Activated CD8-positive, alpha-beta memory T cell treated with anti-CD3 and anti-CD28 coated beads for 36 hours (primary cell): ENCODE measurements around the gene BEND5. TPM values are rescaled to one million over a fixed set of nuclear protein-coding genes. Genes with fewer than 3 reads are reported as not detected.

Experiments used
- CTCF ChIA-PET: fragments of 350-600 bp; sonication (Branson Sonifier 250); formaldehyde crosslinking; loops from one replicate; lab custom pipeline; 2021; ENCODE audit warnings: antibody characterized with exemption; lab: Charles Lee
- POLR2A ChIA-PET: fragments of 350-600 bp; sonication (Branson Sonifier 250); formaldehyde crosslinking; loops from one replicate; lab custom pipeline; 2021; ENCODE audit warnings: antibody characterized with exemption; lab: Charles Lee
- total RNA-seq, 2 experiments: library from RNA; stranded (reverse); gene quantifications; one replicate each; pipeline ENCODE4 v1.2.3, GENCODE V29; 2021

Gene BEND5
- total RNA-seq, 2 experiments from 2014 or later: 5.0 to 7.2 TPM

DNA sequence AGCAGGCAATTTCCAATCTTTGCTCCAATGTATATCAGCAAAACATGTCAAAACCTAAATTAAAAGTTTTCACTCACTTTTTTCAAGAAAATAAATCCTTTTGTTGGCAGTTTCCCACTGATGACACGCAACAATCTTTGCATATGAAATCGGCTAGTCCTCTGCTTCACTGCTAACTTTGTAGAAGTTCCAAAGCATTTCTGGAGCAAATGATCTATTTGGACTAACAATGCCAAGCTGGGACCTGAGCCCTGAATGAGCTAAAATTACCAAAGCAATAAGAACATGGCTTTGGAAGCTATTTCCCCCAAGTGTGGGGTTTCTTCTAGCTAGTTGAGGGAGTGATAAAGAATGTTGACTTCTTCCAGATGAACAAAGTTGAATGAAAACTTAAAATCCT is 5.1 kb downstream of the BEND5 start:
- CTCF ChIA-PET: no interaction called here

DNA sequence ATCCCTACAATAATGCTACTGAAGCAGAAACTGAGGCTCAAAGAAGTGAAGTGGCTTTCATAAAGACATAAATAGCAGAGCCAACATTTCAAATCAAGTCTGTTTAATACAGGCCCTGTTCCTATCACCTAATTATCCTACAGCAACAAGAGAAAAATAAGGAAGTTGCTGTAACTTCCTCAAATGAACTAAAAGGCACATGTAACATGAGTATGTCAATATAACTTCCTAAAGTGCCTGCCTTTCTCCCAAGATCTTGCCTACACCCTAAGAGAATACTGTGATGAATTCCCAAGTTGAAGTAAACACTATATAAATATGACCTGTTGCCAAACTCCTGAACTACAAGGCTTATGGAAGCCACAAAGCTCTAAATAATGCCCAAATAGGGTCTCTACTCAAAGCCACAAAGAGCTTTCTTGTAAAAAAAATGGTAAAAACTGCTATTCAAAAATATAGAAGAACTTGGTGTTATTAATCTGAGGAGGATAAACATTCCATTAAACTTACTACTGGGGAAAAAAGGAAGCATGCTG is 8.6 kb downstream of the BEND5 start:
- ChIA-PET POLR2A (no interaction called here), CTCF (no interaction called here)

More for the DNA sequence above, 5.1 kb downstream of the BEND5 start:
- POLR2A ChIA-PET: no interaction called here

DNA sequence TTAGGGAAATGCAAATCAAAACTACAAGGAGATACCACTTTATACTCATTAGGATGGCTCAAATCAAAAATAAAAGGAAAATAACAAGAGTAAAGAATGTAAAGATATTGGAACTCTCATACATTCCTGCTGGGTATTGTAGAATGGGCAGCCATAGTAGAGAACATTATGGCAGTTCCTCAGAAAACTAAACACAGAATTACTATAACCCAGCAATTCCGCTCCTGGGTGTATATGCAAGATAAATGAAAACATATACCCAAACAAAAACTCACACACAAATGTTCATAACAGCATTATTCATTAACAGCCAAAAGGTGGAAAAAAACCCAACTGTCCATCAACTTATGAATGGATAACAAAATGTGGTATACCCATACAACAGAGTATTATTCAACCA is 11.4 kb downstream of the BEND5 start:
- ChIA-PET POLR2A (no interaction called here), CTCF (no interaction called here)

DNA sequence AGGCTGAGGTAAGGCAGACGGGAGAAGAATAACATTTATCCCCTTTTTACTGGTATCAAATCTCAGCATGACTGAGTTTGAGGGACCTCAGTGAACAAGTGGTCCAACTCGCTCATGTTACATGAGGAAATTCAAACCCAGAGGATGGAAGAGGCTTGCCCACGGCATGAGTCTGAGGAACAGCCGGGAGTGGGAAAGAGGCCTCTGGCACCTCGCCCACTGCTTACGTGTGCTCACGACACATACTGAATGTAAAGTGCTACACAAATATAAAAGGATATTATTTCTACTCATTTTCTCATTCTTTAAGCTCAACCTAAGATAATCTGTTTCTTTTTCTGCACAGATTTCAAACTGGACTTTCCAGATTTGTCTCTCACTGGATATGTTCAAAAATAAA is 14.7 kb downstream of the BEND5 start:
- ChIA-PET POLR2A (no interaction called here), CTCF (no interaction called here)

DNA sequence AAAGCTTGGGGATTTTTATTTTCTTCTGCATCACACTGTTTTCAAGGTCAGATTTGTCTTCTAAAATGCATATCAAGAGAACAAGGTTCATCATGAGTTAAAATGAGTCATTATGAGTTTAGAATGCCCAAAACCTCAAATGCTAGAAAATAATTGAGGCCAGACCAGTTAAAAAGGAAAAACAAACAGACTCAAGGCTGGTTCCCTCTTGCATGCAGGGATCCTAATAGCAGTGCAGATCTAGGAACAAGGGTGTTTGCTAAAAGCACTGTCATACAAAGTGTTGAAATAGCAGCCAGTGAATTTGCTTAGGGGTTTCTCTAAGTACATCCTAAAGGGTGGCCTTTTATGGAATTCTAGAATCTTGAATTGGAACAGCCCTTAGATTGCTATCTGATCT is 15.3 kb downstream of the BEND5 start:
- ChIA-PET CTCF (no interaction called here), POLR2A (no interaction called here)

DNA sequence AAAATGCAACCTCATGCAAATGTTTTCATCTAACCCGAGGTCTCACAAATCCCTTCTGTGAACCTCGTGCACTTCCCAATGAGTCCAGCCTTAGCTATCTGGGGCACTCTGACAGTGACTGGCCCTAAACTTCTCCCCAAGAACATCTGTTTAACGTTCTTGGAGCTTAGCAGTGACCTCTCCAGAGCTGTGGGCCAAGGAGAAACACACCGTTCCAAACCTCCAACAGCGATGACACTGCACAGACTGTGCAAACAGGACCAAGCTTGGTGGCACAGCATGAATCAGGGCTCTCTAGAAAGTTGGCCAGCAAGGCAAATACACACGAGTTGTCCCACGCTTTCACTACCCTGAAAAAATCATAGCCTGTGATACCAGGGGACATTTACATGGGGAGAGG is 15.8 kb downstream of the BEND5 start:
- ChIA-PET CTCF (no interaction called here), POLR2A (no interaction called here)

- POLR2A ChIA-PET: no interaction called here
Measured at GRCh38 chr1:48758976-48759375, 17.7 kb downstream of the BEND5 start.

DNA sequence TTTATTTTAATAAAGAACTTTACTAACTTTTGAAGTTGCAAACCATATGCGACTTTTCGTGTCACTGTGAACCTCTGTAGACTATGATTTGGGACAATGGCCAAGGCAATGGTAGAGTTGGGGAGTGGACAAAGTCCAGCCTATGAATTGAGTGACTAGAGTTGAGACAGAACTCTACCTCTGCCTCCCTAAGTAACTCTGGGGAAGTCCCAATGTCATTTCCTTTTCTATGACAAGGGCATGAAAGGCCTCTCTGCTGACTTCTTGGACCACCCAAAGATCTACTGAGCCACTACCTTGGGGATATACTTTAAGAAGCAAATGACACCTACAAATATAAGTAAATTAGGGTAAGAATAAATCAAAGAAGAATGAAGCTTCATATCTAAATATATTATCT is 19.3 kb downstream of the BEND5 start:
- POLR2A ChIA-PET: no interaction called here
- CTCF ChIA-PET: no interaction called here

More at GRCh38 chr1:48758976-48759375, 17.7 kb downstream of the BEND5 start:
- CTCF ChIA-PET: no interaction called here

- ChIA-PET POLR2A (no interaction called here), CTCF (no interaction called here)
Measured at GRCh38 chr1:48756683-48757316, 19.9 kb downstream of the BEND5 start.

DNA sequence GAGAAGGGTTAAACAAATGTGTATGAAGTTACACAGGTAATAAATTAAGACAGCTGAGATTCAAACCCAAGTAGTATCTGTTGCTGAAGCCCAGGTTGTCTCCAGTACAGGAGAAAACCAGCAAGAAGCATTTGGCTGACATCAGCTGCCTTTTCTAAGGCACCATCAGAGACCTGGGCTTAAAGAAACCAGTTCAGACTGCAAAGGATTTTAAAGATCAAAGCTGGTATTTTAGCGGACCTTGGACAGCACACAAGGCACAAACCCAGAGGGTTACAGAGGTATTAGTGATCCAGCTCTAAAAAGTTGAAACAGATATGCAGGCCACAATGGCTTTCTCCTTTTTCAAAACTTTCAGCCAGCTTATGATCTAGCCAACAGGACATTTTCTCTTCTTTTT is 23.4 kb downstream of the BEND5 start:
- ChIA-PET CTCF (no interaction called here), POLR2A (no interaction called here)

DNA sequence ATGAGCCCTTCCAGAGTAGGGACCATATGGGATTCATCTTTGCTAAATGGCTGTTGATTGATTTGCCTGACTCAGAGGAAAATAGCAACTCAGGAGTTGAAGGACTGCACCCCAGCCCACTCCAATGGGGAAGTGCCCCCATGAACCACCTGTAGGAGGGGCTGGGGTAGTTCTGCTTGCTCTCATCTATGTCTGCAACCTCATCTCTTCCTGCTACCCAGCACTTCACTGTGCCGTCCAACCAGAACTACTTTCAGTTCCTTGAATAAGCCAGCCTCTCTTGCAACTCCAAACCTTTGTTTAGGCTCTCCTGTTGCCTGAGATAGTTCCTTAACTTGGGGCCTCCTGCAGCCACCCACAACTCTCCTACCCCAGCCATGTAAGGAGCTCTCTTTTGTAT is 26.6 kb downstream of the BEND5 start:
- CTCF ChIA-PET: no interaction called here
- POLR2A ChIA-PET: no interaction called here

DNA sequence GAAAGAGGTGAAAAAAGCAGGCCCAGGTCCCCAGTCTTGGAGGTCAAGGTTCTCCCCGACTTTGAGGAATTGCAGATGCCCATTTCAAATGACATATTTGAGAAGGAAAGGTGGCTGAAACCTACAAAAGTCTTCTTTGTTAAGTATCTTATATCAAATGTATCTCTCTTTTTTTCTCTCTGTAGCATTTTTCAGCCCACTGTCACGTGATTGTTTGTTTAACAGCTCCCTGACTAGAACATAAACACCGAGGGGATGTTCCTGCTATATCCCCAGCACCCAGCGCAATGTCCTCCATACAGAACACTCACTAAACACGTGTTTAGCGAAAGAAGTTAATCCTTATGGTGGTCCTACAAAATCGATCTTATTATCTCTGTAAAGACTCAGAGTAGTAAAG is 27.6 kb downstream of the BEND5 start:
- POLR2A ChIA-PET: no interaction called here
- CTCF ChIA-PET: no interaction called here

DNA sequence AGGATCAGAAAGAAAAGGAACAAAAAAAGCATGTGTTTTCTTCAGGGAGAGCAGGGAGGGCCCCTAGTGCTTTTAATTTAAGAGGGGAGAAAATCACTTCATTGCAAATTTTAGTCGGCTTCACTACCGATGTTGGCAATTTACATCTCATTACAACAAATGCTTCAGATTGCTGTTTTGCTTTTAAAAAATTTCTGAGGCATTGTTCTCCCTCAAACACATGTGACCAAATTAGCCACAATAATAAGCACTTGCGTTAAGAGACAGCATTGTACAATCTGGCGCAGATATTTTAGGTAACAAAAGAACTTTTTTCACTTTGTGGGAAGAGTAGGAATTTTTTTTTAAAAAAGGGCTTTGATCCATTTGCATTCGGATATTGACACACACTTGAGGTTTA is 29.8 kb downstream of the BEND5 start:
- ChIA-PET CTCF (no interaction called here), POLR2A (no interaction called here)

- ChIA-PET POLR2A (no interaction called here), CTCF (no interaction called here)
Measured at GRCh38 chr1:48744032-48744431, 32.7 kb downstream of the BEND5 start.

- CTCF ChIA-PET: no interaction called here
- POLR2A ChIA-PET: no interaction called here
Measured at GRCh38 chr1:48743480-48743879, 33.2 kb downstream of the BEND5 start.

- ChIA-PET POLR2A (no interaction called here), CTCF (no interaction called here)
Measured at GRCh38 chr1:48741380-48741779, 35.3 kb downstream of the BEND5 start.

GRCh38 chr1:48740621-48741020 is 36.1 kb downstream of the BEND5 start:
- POLR2A ChIA-PET: no interaction called here
- CTCF ChIA-PET: no interaction called here

GRCh38 chr1:48739091-48739490 is 37.6 kb downstream of the BEND5 start:
- ChIA-PET POLR2A (no interaction called here), CTCF (no interaction called here)

DNA sequence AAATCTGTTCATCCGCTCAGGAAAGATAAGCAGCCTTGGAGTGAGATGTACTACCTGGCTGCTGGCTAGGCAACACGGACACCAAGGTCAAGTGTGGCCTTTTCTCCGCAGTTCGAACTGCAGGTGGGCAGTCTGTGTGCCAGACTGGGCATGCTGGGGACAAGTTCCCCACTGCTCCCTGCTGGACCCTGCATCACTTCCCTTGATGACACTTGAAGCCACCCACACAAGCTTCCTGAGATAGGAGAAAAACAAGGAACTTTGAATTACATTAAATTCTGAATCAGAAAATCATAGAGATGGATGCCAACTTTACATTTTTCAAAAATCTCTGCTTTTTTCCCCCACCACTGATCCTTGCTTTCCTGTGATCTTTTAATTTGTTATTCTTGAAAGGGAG is 38.3 kb downstream of the BEND5 start:
- ChIA-PET CTCF (no interaction called here), POLR2A (no interaction called here)

DNA sequence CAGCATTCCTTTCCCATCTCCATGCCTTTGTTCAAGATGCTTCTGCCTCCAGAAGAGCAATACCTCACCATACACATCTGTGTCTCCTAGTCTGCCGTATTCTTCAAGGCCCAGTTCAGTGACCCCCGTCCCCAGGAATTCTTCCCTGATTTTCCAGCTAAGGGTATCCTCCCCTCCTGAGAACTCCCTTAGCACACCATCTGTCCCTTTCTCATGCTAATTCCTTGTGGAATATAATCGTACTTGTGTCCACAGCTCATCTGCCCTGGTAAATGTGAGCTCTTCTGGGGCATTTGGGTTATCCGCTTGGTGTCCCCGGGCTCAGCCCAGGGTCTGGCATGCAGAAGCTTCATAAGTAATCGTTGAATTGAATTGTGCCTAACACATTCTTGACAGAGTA is 40.9 kb downstream of the BEND5 start:
- CTCF ChIA-PET: no interaction called here
- POLR2A ChIA-PET: no interaction called here

DNA sequence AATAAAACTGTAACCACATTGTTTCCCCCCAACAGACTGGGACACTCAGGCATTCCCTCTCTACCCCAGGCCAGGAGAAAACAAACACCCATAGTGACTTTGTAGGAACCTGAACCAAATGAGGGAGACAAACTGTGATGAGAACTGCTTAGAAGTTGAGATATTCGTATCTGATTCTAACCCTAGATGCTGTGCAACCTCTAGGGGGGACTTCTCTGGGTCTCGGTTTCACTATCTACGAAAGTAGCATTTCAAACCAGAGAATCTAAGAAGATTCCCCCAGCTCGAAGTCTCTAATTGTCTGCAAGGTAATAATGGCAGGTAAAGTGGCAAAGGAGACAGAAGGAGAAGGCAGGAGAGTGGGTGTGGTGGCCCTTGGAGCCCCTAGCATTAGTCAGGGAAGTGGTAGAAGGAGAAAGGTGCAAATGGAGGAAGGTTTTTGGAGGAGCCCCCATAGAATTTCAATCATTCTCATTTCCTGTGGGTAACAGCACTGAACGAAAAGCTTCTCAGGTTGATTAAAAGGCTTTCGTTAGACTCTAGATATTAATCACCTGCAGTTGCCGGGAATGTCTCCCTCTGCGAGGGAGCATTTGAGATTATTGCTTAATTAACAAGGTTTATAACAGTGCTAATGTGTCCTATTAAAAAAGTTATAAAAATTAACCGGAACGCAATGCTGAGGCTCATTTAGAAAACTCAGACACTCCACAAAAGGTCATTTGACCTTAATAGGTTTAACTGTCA is 46.4 kb downstream of the BEND5 start:
- ChIA-PET CTCF (no interaction called here), POLR2A (no interaction called here)
